HG03025 (cell line): ENCODE measurements around the gene FOXE1.

Experiments
- ATAC-seq: cut with Tn5 transposase; IDR thresholded peaks from one replicate; pipeline ENCODE4 v1.9.1; 2021; ENCODE audit warnings: mild to moderate bottlenecking, moderate library complexity; ENCODE audit not compliant: unreplicated experiment, low FRiP score

Gene FOXE1

GRCh38 chr9:97905228-97905627, 52.2 kb downstream of the FOXE1 start:
- ATAC-seq: no peak
